Measurements from ENCODE around the gene GPR39. TPM values are rescaled to one million over a fixed set of nuclear protein-coding genes. Genes with fewer than 3 reads are reported as not detected.

The GPR39 gene
- polyA plus RNA-seq, 1 donor: 3.3 TPM

GRCh38 chr2:132671151-132671835 lies 254.7 kb downstream of the GPR39 start:
- DNase-seq: no peak

GRCh38 chr2:132676999-132677398 lies 260.4 kb downstream of the GPR39 start:
- DNase-seq: no peak

GRCh38 chr2:132677661-132678060 lies 261.1 kb downstream of the GPR39 start:
- DNase-seq: no peak

- DNase-seq: no peak
These were observed 261.9 kb downstream of the GPR39 start for GRCh38 chr2:132678483-132678882.

- no peak for DNase-seq
These were observed 263.9 kb downstream of the GPR39 start for GRCh38 chr2:132680544-132680943.

GRCh38 chr2:132681766-132682165 lies 265.2 kb downstream of the GPR39 start:
- no peak for DNase-seq

- DNase-seq: no peak
These were observed 274.2 kb downstream of the GPR39 start for GRCh38 chr2:132690664-132691303.

- DNase-seq: no peak
These were observed 275.0 kb downstream of the GPR39 start for GRCh38 chr2:132691556-132691955.

- DNase-seq: no peak
These were observed 276.2 kb downstream of the GPR39 start for GRCh38 chr2:132692816-132693215.

Measured in left kidney (tissue), 2 donors.